HepG2 (cell line): ENCODE measurements around the gene FOSB.
A peak's percentile ranks its signal among the peaks of the same experiment; 100 is the strongest.

Experiments used
- MED1 ChIP-seq: sonication (generic); formaldehyde crosslinking; IDR thresholded peaks from 2 replicates; pipeline ENCODE4 v1.4.0; 2020; ENCODE audit warnings: missing genetic modification reagents
- ZNF280B ChIP-seq: sonication (generic); formaldehyde crosslinking; IDR thresholded peaks from 2 replicates; pipeline ENCODE4 v1.5.0; 2020; ENCODE audit warnings: missing genetic modification reagents, mild to moderate bottlenecking, borderline replicate concordance
- ZNF841 ChIP-seq: sonication (generic); formaldehyde crosslinking; IDR thresholded peaks from 2 replicates; pipeline ENCODE4 v1.8.1; 2023; ENCODE audit warnings: missing genetic modification reagents, borderline replicate concordance

- TF ChIP-seq ZNF841, result no peak
- TF ChIP-seq MED1 (CRISPR knock-in tag), result peak; percentile 87
- TF ChIP-seq ZNF280B (CRISPR knock-in tag), result no peak
Observed at GRCh38 chr19:45455707-45456499, 11.9 kb upstream of the FOSB start.
